Measurements from ENCODE around the gene SHCBP1. TPM values are rescaled to one million over a fixed set of nuclear protein-coding genes. Genes with fewer than 3 reads are reported as not detected.

Gene SHCBP1
- total RNA-seq, 1 experiment from 2014 or later, result 25.8 TPM

DNA sequence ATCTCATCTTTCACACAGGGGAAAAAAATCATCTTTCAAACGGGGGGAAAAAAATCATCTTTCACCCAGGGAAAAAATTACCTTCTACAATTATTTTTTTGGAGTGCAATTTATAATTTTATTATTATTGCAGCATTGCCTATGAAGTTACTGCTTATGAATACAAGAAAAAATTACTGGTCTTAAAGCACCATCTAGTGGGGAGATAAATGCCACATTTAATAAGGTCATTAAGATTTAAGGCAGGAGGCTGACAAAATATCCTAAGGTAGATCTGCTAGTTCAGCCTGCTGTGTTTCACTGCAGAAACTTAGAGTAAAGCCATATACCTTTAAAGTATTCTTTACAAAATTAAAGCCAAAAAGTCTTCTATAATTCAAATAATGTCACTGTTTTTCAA lies 13.7 kb downstream of the SHCBP1 start:
- H3K9ac ChIP-seq (ENCODE audit: low read length), result no peak overlapping the region
- ChIA-PET POLR2A (ENCODE audit: unreplicated experiment) (no interaction called here), CTCF (no interaction called here)
- no peak overlapping the region for H2AFZ ChIP-seq (ENCODE audit: low read length)
- no peak overlapping the region for H3K4me2 ChIP-seq (ENCODE audit: low read length)
- no peaks in the 10 kb centered on the region for H3K79me2 ChIP-seq (ENCODE audit: low read length)
- H4K20me1 ChIP-seq (ENCODE audit: low read length), result no peaks in the 10 kb centered on the region
- no peak overlapping the region for H3K27ac ChIP-seq (ENCODE audit: low read length)
- H3K4me1 ChIP-seq (ENCODE audit: insufficient read depth, low read length), result no peaks in the 10 kb centered on the region
- no peak for TF ChIP-seq EZH2phosphoT487 (IDR thresholded peaks at IDR 0.05; ENCODE audit: borderline replicate concordance, low read length)
- TF ChIP-seq, protein P1, sequence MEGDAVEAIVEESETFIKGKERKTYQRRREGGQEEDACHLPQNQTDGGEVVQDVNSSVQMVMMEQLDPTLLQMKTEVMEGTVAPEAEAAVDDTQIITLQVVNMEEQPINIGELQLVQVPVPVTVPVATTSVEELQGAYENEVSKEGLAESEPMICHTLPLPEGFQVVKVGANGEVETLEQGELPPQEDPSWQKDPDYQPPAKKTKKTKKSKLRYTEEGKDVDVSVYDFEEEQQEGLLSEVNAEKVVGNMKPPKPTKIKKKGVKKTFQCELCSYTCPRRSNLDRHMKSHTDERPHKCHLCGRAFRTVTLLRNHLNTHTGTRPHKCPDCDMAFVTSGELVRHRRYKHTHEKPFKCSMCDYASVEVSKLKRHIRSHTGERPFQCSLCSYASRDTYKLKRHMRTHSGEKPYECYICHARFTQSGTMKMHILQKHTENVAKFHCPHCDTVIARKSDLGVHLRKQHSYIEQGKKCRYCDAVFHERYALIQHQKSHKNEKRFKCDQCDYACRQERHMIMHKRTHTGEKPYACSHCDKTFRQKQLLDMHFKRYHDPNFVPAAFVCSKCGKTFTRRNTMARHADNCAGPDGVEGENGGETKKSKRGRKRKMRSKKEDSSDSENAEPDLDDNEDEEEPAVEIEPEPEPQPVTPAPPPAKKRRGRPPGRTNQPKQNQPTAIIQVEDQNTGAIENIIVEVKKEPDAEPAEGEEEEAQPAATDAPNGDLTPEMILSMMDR (conservative IDR thresholded peaks at IDR 0.05; ENCODE audit: low read depth, low read length), result peak; percentile 49; the same call in 1 of the 2 replicates
- TF ChIP-seq EZH2 (IDR thresholded peaks at IDR 0.05; ENCODE audit: low read length, unreplicated experiment), result no peak
- H3K4me3 ChIP-seq (ENCODE audit: low read length), result no peak overlapping the region
- no peaks in the 10 kb centered on the region for H3K9me2 ChIP-seq (replicated peaks; ENCODE audit: low read length)
- peak; percentile 57 for ATAC-seq
- peaks cover 17% of the 10 kb centered on the region for H3K36me3 ChIP-seq (ENCODE audit: low read depth, low read length)
- no peaks in the 10 kb centered on the region for H3K9me3 ChIP-seq (ENCODE audit: low read length)
- no TSS peak for BruUV-seq (replicated peaks)
- DNase-seq, result peak; percentile 57
- H3K27me3 ChIP-seq (ENCODE audit: low read length), result no peaks in the 10 kb centered on the region
- H3F3A ChIP-seq (ENCODE audit: low read length, unreplicated experiment), result no peaks in the 10 kb centered on the region
- intact Hi-C loops (cut with micrococcal nuclease), result loop anchor here (1.0 kb wide), 1 partner anchor 53 kb away; no protein-coding TSS in a partner anchor

DNA sequence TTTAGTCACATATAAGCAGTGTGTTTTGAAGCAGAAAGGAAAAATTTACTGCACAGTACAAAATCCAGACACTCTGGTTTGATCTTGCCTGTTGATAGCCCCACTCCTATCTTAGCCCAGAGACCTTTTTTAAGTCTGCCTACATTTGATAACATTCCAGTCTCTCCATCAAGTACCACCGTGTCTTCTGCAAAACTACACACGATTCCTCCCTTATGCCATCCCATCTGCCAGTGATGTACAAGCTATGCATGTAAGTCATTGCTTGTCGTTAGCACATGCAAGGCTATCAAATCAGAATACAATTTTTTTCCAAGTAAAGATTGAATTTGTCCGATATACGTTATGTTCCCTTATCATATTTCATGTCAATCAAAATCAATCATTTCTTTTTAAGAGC lies 14.9 kb downstream of the SHCBP1 start:
- Histone ChIP-seq H2AFZ (ENCODE audit: low read length) (no peak overlapping the region), H3K27ac (ENCODE audit: low read length) (no peak overlapping the region), H3F3A (ENCODE audit: low read length, unreplicated experiment) (no peaks in the 10 kb centered on the region), H3K9me2 (replicated peaks; ENCODE audit: low read length) (no peaks in the 10 kb centered on the region), H3K4me1 (ENCODE audit: insufficient read depth, low read length) (no peaks in the 10 kb centered on the region), H4K20me1 (ENCODE audit: low read length) (no peaks in the 10 kb centered on the region), H3K4me2 (ENCODE audit: low read length) (no peak overlapping the region), H3K36me3 (ENCODE audit: low read depth, low read length) (peaks cover 17% of the 10 kb centered on the region), H3K79me2 (ENCODE audit: low read length) (no peaks in the 10 kb centered on the region), H3K9ac (ENCODE audit: low read length) (no peak overlapping the region), H3K9me3 (ENCODE audit: low read length) (no peaks in the 10 kb centered on the region), H3K4me3 (ENCODE audit: low read length) (no peak overlapping the region), H3K27me3 (ENCODE audit: low read length) (no peaks in the 10 kb centered on the region)
- CTCF ChIA-PET, result no interaction called here
- ATAC-seq (no peak), DNase-seq (no peak)
- intact Hi-C loops (cut with micrococcal nuclease), result no loop called here
- POLR2A ChIA-PET (ENCODE audit: unreplicated experiment), result no interaction called here
- BruUV-seq (replicated peaks), result no TSS peak
- TF ChIP-seq EZH2phosphoT487 (IDR thresholded peaks at IDR 0.05; ENCODE audit: borderline replicate concordance, low read length) (no peak), EZH2 (IDR thresholded peaks at IDR 0.05; ENCODE audit: low read length, unreplicated experiment) (no peak)
- TF ChIP-seq, protein P1 (conservative IDR thresholded peaks at IDR 0.05; ENCODE audit: low read depth, low read length), result no peak

DNA sequence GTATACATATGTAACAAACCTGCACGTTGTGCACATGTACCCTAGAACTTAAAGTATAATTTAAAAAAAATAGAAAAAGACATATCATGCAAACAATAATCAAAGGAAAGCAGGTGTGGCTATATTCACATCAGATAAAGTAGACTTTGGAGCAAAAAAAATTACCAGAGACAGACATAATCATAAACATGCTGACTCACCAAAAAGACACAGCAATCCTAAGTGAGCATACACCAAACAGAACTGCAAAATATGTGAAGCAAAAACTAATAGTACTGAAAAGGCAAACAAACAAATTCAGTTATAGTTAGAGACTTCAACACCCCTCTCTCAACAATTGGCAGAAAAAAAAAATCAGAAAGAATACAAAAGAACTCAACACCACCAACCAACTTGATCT lies 29.9 kb downstream of the SHCBP1 start:
- H3K27ac ChIP-seq (ENCODE audit: low read length), result no peak overlapping the region
- no peaks in the 10 kb centered on the region for H3K9me3 ChIP-seq (ENCODE audit: low read length)
- H3K4me2 ChIP-seq (ENCODE audit: low read length), result no peak overlapping the region
- no peak for TF ChIP-seq EZH2phosphoT487 (IDR thresholded peaks at IDR 0.05; ENCODE audit: borderline replicate concordance, low read length)
- TF ChIP-seq, protein P1 (conservative IDR thresholded peaks at IDR 0.05; ENCODE audit: low read depth, low read length), result no peak
- no peak for TF ChIP-seq EZH2 (IDR thresholded peaks at IDR 0.05; ENCODE audit: low read length, unreplicated experiment)
- ATAC-seq (no peak), DNase-seq (no peak)
- H3K79me2 ChIP-seq (ENCODE audit: low read length), result peaks cover 8% of the 10 kb centered on the region; the same call in 1 of the 2 replicates
- no peaks in the 10 kb centered on the region for H4K20me1 ChIP-seq (ENCODE audit: low read length)
- H3F3A ChIP-seq (ENCODE audit: low read length, unreplicated experiment), result no peaks in the 10 kb centered on the region
- H3K36me3 ChIP-seq (ENCODE audit: low read depth, low read length), result peaks cover 25% of the 10 kb centered on the region
- no peaks in the 10 kb centered on the region for H3K9me2 ChIP-seq (replicated peaks; ENCODE audit: low read length)
- H3K9ac ChIP-seq (ENCODE audit: low read length), result no peak overlapping the region
- no peak overlapping the region for H2AFZ ChIP-seq (ENCODE audit: low read length)
- H3K27me3 ChIP-seq (ENCODE audit: low read length), result no peaks in the 10 kb centered on the region
- no peaks in the 10 kb centered on the region for H3K4me1 ChIP-seq (ENCODE audit: insufficient read depth, low read length)
- POLR2A ChIA-PET (ENCODE audit: unreplicated experiment), result no interaction called here
- BruUV-seq (replicated peaks), result no TSS peak
- intact Hi-C loops (cut with micrococcal nuclease), result no loop called here
- CTCF ChIA-PET, result no interaction called here
- no peak overlapping the region for H3K4me3 ChIP-seq (ENCODE audit: low read length)

All from PC-3 (cell line).